Spinal cord (tissue), 10 donors: ENCODE measurements around the gene SPINK9. TPM values are rescaled to one million over a fixed set of nuclear protein-coding genes. Genes with fewer than 3 reads are reported as not detected.

ENCODE experiments used
- DNase-seq, 6 donors: peaks; one replicate each; pipeline versions ENCODE4 v3.0.0 to v3.0.0-alpha.2; 2013 to 2015; ENCODE audit warnings: low spot score in 6 of 6, low read depth in 4 of 6
- H3K27ac ChIP-seq: one replicate; pipeline ENCODE4 v1.5.1; 2013; ENCODE audit warnings: low read depth, low read length, control low read depth
- H3K27me3 ChIP-seq: one replicate; pipeline ENCODE4 v1.6.1; 2013; ENCODE audit warnings: low read length; ENCODE audit not compliant: control insufficient read depth, insufficient read depth
- H3K36me3 ChIP-seq: one replicate; pipeline ENCODE4 v1.6.1; 2013; ENCODE audit warnings: low read length; ENCODE audit not compliant: control insufficient read depth, insufficient read depth
- H3K4me1 ChIP-seq: one replicate; pipeline ENCODE4 v1.6.1; 2013; ENCODE audit warnings: low read length; ENCODE audit not compliant: control insufficient read depth, insufficient read depth
- H3K4me3 ChIP-seq: one replicate; pipeline ENCODE4 v1.5.1; 2013; ENCODE audit warnings: low read depth, low read length, control low read depth
- H3K9me3 ChIP-seq: one replicate; pipeline ENCODE4 v1.6.1; 2013; ENCODE audit warnings: low read length; ENCODE audit not compliant: control insufficient read depth, insufficient read depth
- WGBS: methylation state at CpG from one replicate; pipeline ENCODE4 v1.1.5; 2013; ENCODE audit warnings: missing lambda C conversion rate; ENCODE audit not compliant: insufficient coverage; 5-methylcytosine and 5-hydroxymethylcytosine counted together
- polyA plus RNA-seq, 2 donors: library from polyadenylated mRNA; unstranded; fragments of 120-200 nt; gene quantifications; one replicate each; pipeline ENCODE4 v1.2.1, GENCODE V29; 2013; ENCODE audit not compliant: insufficient read length in 2 of 2
- small RNA-seq: library from RNA; depleted of rRNA; stranded (forward); fragments of <200 nt; gene quantifications from one replicate; pipeline ENCODE3, GENCODE V24; 2014; ENCODE audit warnings: low replicate concordance
- total RNA-seq, 2 donors: library from RNA; depleted of rRNA in 1 of 2; stranded (reverse); fragments of 120-200 nt in 1 of 2; fragments of >200 nt in 1 of 2; gene quantifications; one replicate each; pipeline versions ENCODE4 v1.2.3 to v1.2.4, GENCODE V29; 2013 to 2014
- donor health status: healthy.

Gene SPINK9
- total and polyA plus RNA-seq, 4 donors = 0.81 TPM; not detected in 3

- H3K27ac ChIP-seq = peak overlapping the region; percentile 87
- H3K4me1 ChIP-seq = no peaks in the 10 kb centered on the region
- no peaks in the 10 kb centered on the region for H3K27me3 ChIP-seq
- no peaks in the 10 kb centered on the region for H3K36me3 ChIP-seq
- peak overlapping the region; percentile 95 for H3K4me3 ChIP-seq
- H3K9me3 ChIP-seq = no peaks in the 10 kb centered on the region
- WGBS = no CpG with 5 or more reads among the region's 4 CpGs
- peak in 5 of 6 donors; percentile 11 to 61 (median 28) for DNase-seq
Measured at GRCh38 chr5:148382961-148383360, 47.6 kb downstream of the SPINK9 start.

GRCh38 chr5:148383564-148384379 lies 48.4 kb downstream of the SPINK9 start, which contains the start of gene FBXO38:
FBXO38 (plus strand) TSS chr5:148383958; CDS start chr5:148394777, 10,819 bp downstream.
- 0% methylated on average over 34 of the region's 45 CpGs for WGBS
- H3K27ac ChIP-seq = peak within 1 kb of the TSS; percentile 87
- H3K27me3 ChIP-seq = no peaks in the 10 kb centered on the region
- H3K36me3 ChIP-seq = no peaks in the 10 kb centered on the region
- H3K4me3 ChIP-seq = peak within 1 kb of the TSS; percentile 95
- H3K9me3 ChIP-seq = no peaks in the 10 kb centered on the region
- DNase-seq = peak; percentile 89 to 99 (median 94)
- no peaks in the 10 kb centered on the region for H3K4me1 ChIP-seq

- peak in 1 of 6 donors; percentile 3 for DNase-seq
Measured at GRCh38 chr5:148384380-148384737, 49.0 kb downstream of the SPINK9 start.

GRCh38 chr5:148385094-148385493 lies 49.7 kb downstream of the SPINK9 start:
- DNase-seq = no peak
- H3K27me3 ChIP-seq = no peaks in the 10 kb centered on the region
- H3K4me3 ChIP-seq = no peak overlapping the region
- no CpG with 5 or more reads among the region's 1 CpG for WGBS
- H3K4me1 ChIP-seq = no peaks in the 10 kb centered on the region
- H3K27ac ChIP-seq = no peak overlapping the region
- H3K36me3 ChIP-seq = no peaks in the 10 kb centered on the region
- no peaks in the 10 kb centered on the region for H3K9me3 ChIP-seq

More at GRCh38 chr5:148384380-148384737, 49.0 kb downstream of the SPINK9 start:
- WGBS = no CpG with 5 or more reads among the region's 6 CpGs
- Histone ChIP-seq H3K27ac (peak overlapping the region; percentile 87), H3K4me3 (peak overlapping the region; percentile 95), H3K36me3 (no peaks in the 10 kb centered on the region), H3K27me3 (no peaks in the 10 kb centered on the region), H3K4me1 (no peaks in the 10 kb centered on the region), H3K9me3 (no peaks in the 10 kb centered on the region)

GRCh38 chr5:148386041-148386440 lies 50.7 kb downstream of the SPINK9 start:
- 100% methylated on average over 1 of the region's 1 CpG for WGBS
- H3K27me3 ChIP-seq = no peaks in the 10 kb centered on the region
- H3K36me3 ChIP-seq = no peaks in the 10 kb centered on the region
- no peaks in the 10 kb centered on the region for H3K4me1 ChIP-seq
- H3K9me3 ChIP-seq = no peaks in the 10 kb centered on the region
- no peak overlapping the region for H3K27ac ChIP-seq
- no peak for DNase-seq
- no peak overlapping the region for H3K4me3 ChIP-seq

- H3K27me3 ChIP-seq = no peaks in the 10 kb centered on the region
- H3K9me3 ChIP-seq = no peaks in the 10 kb centered on the region
- H3K4me3 ChIP-seq = no peak overlapping the region
- DNase-seq = no peak
- WGBS = no CpG with 5 or more reads among the region's 3 CpGs
- no peak overlapping the region for H3K27ac ChIP-seq
- H3K4me1 ChIP-seq = no peaks in the 10 kb centered on the region
- H3K36me3 ChIP-seq = no peaks in the 10 kb centered on the region
Measured at GRCh38 chr5:148387325-148387724, 52.0 kb downstream of the SPINK9 start.

- no peak overlapping the region for H3K27ac ChIP-seq
- no peaks in the 10 kb centered on the region for H3K4me1 ChIP-seq
- no peaks in the 10 kb centered on the region for H3K9me3 ChIP-seq
- no CpG with 5 or more reads among the region's 1 CpG for WGBS
- H3K36me3 ChIP-seq = no peaks in the 10 kb centered on the region
- no peaks in the 10 kb centered on the region for H3K27me3 ChIP-seq
- no peak for DNase-seq
- no peak overlapping the region for H3K4me3 ChIP-seq
Measured at GRCh38 chr5:148388696-148389095, 53.3 kb downstream of the SPINK9 start.

Small RNA genes within 50 kb of the gene (small RNA-seq; reads per million reads assigned to genes)
- gene RF00017 = not detected

Other genes starting within 250 kb of the SPINK9 start
- not detected for gene SPINK14, start 167.0 kb upstream of the SPINK9 start, total RNA-seq
- not detected for gene SPINK14, start 167.0 kb upstream of the SPINK9 start, polyA plus RNA-seq
- gene SPINK6, start 132.5 kb upstream of the SPINK9 start, total RNA-seq = not detected
- gene SPINK6, start 132.5 kb upstream of the SPINK9 start, polyA plus RNA-seq = not detected
- gene MARCOL, start 97.0 kb upstream of the SPINK9 start, total RNA-seq = not detected
- under 1 TPM in 1 of 2 donors, not detected in 1; 0.14 TPM for gene MARCOL, start 97.0 kb upstream of the SPINK9 start, polyA plus RNA-seq
- not detected for gene SPINK13, start 66.8 kb upstream of the SPINK9 start, total RNA-seq
- gene SPINK13, start 66.8 kb upstream of the SPINK9 start, polyA plus RNA-seq = 1 to 10 TPM in 1 of 2 donors, under 1 TPM in 1; 0.30 to 1.6 TPM
- not detected for gene SPINK7, start 23.1 kb upstream of the SPINK9 start, total RNA-seq
- under 1 TPM in 1 of 2 donors, not detected in 1; 0.77 TPM for gene SPINK7, start 23.1 kb upstream of the SPINK9 start, polyA plus RNA-seq
- gene FBXO38, start 48.4 kb downstream of the SPINK9 start, total RNA-seq = 10 to 100 TPM; 51.7 to 73.5 TPM
- gene FBXO38, start 48.4 kb downstream of the SPINK9 start, polyA plus RNA-seq = 10 to 100 TPM; 29.3 to 33.2 TPM